Mesothelial cell of epicardium (in vitro differentiated cells): ENCODE measurements around the gene ATP10B. TPM values are rescaled to one million over a fixed set of nuclear protein-coding genes. Genes with fewer than 3 reads are reported as not detected.

Experiments used
- DNase-seq, 2 experiments: peaks; one replicate each; pipeline ENCODE4 v3.0.0; 2021; ENCODE audit warnings: low spot score in 2 of 2; ENCODE audit not compliant: unreplicated experiment in 2 of 2
- H3K27ac Mint-ChIP-seq: 2 replicates; pipeline ENCODE4 v1.8.0; 2021; ENCODE audit warnings: mixed read lengths
- H3K27me3 Mint-ChIP-seq: 2 replicates; pipeline ENCODE4 v1.8.0; 2021; ENCODE audit warnings: low read depth, mixed read lengths
- H3K36me3 Mint-ChIP-seq: 2 replicates; pipeline ENCODE4 v1.8.0; 2021; ENCODE audit warnings: mixed read lengths
- H3K4me1 Mint-ChIP-seq: 2 replicates; pipeline ENCODE4 v1.8.0; 2021; ENCODE audit warnings: mixed read lengths
- H3K4me3 Mint-ChIP-seq: 2 replicates; pipeline ENCODE4 v1.8.0; 2021; ENCODE audit warnings: mild to moderate bottlenecking, moderate library complexity, mixed read lengths
- H3K9me3 Mint-ChIP-seq: 2 replicates; pipeline ENCODE4 v1.8.0; 2021; ENCODE audit warnings: mixed read lengths
- total RNA-seq: library from RNA; stranded (reverse); gene quantifications from 3 replicates; pipeline ENCODE4 v1.2.1, GENCODE V29; 2021
- TF ChIP-seq, protein P1 (sequence below): fragments of 200-600 bp; sonication (generic); IDR thresholded peaks from one replicate; pipeline ENCODE4 v1.5.0; 2021; ENCODE audit warnings: antibody characterized with exemption; ENCODE audit not compliant: unreplicated experiment

Gene ATP10B
- total RNA-seq, 1 donor from 2014 or later = not detected

DNA sequence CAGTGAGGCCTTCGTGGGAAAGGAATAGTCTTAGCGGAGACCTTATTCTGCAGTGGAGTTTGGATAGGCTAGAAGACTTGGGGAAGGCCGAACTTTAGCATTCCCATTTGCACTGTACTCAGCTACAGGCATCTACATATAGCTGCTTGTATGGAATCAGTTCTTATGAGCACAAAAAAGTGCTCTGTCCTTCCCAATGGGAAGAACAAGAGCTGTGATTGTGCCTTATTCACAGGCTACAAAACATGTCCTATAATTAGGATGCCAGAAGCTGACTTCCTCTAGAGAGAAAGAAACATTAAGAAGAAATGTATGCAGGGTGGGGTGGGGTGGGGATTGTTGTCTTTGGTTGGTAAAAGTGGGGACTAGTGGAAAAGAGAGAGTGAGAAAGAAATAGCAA is 154.7 kb downstream of the ATP10B start:
- Mint-ChIP-seq H3K27me3 (no peaks in the 10 kb centered on the region), H3K36me3 (no peaks in the 10 kb centered on the region), H3K27ac (no peak overlapping the region), H3K4me1 (no peaks in the 10 kb centered on the region), H3K4me3 (no peak overlapping the region), H3K9me3 (no peaks in the 10 kb centered on the region)
- DNase-seq = no peak
- TF ChIP-seq, protein P1, sequence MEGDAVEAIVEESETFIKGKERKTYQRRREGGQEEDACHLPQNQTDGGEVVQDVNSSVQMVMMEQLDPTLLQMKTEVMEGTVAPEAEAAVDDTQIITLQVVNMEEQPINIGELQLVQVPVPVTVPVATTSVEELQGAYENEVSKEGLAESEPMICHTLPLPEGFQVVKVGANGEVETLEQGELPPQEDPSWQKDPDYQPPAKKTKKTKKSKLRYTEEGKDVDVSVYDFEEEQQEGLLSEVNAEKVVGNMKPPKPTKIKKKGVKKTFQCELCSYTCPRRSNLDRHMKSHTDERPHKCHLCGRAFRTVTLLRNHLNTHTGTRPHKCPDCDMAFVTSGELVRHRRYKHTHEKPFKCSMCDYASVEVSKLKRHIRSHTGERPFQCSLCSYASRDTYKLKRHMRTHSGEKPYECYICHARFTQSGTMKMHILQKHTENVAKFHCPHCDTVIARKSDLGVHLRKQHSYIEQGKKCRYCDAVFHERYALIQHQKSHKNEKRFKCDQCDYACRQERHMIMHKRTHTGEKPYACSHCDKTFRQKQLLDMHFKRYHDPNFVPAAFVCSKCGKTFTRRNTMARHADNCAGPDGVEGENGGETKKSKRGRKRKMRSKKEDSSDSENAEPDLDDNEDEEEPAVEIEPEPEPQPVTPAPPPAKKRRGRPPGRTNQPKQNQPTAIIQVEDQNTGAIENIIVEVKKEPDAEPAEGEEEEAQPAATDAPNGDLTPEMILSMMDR = no peak

DNA sequence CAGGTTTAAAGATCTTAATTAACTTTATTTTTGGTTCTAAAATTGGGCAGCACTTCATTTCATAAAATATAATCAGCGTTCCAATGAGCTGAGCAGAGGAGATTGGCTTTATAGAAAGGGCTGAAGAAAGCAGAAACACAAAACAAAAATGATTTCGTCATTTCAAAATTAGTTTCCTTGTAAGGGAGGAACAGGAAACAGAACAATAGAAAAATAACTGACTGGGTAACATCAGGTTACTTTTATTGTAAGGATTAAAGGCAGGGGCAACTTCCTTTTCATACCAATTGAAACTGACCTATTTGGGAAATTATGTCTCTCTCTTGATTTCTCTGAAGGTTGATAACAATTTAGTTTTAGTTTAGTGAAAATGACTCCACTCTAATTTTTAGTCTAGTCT is 157.1 kb downstream of the ATP10B start:
- Mint-ChIP-seq H3K4me1 (no peaks in the 10 kb centered on the region), H3K27ac (no peak overlapping the region), H3K36me3 (no peaks in the 10 kb centered on the region), H3K4me3 (no peak overlapping the region), H3K27me3 (no peaks in the 10 kb centered on the region), H3K9me3 (no peaks in the 10 kb centered on the region)
- DNase-seq = no peak
- TF ChIP-seq, protein P1 = no peak

DNA sequence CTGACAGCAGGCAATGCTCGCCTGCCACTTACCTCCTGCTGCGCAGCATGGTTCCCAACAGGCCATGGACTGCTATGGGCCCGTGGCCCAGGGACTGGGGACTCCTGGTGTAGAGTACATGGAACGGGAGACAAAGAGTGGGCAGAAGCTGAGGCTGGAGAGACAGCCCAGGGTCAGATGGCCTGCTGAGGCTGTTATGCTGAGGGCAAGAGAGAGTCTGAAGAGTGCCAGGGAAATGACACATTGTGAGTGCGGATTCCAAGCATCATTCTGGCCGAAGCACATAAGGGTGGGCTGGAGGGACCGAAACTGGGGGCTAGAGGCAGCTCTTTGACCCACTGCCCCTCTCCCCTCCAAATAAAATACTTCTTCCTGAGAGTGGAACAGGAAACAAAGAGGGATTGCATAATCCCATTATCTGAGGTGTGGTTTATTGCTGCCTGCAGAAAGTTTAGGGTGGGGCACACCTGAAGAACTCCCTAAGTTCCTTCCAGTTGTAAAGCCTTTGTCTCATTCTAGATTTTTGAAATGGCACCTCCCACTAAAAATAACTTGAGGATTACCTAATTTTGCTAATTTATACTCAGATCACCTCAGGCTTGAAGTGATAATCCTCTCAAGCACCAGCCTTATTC is 158.1 kb downstream of the ATP10B start:
- Mint-ChIP-seq H3K9me3 (peaks cover 3% of the 10 kb centered on the region), H3K4me1 (no peaks in the 10 kb centered on the region), H3K27me3 (no peaks in the 10 kb centered on the region), H3K36me3 (no peaks in the 10 kb centered on the region), H3K4me3 (no peak overlapping the region), H3K27ac (no peak overlapping the region)
- TF ChIP-seq, protein P1 = no peak
- no peak for DNase-seq

DNA sequence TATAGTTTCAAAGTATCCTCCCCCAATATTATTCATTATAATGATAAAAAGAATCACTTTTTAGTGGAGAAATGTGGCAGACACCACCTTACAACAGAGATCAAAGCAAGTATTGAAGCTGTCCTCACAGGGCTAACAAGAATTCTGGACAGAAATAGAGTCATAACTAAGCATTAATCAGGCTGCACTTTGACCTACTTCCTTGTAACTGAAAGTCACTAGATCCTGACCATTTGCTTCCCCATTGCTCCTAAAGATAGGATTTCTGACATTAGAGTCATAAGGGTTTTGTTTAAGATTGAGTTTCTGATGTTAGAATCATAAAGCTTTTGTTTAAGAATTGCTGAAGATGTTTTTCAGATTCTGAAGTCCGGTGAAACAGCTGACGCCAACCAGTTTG is 159.7 kb downstream of the ATP10B start:
- peaks cover 3% of the 10 kb centered on the region for H3K9me3 Mint-ChIP-seq
- H3K4me3 Mint-ChIP-seq = no peak overlapping the region
- no peaks in the 10 kb centered on the region for H3K36me3 Mint-ChIP-seq
- no peaks in the 10 kb centered on the region for H3K27me3 Mint-ChIP-seq
- no peak for DNase-seq
- no peaks in the 10 kb centered on the region for H3K4me1 Mint-ChIP-seq
- TF ChIP-seq, protein P1 = no peak
- H3K27ac Mint-ChIP-seq = no peak overlapping the region

DNA sequence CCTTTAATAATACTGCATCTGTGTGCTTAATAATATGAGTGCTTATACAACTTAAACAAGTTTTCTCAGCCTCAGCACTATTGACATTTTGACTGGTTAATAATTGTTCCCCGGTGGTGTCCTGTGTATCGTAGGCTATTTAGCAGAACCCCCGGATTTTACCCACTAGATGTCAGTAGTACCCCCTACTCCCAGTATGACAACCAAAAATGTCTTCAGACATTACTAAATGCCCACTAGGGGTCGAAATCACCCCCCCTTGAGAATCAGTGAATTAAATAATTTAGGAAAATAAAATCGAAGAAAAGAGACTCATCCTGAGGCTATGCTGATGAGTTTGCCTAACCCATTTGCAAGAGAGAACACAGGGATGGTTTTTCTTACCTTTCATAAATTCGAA is 166.3 kb downstream of the ATP10B start:
- DNase-seq = no peak
- Mint-ChIP-seq H3K4me1 (no peaks in the 10 kb centered on the region), H3K27ac (no peak overlapping the region), H3K36me3 (no peaks in the 10 kb centered on the region), H3K27me3 (peaks cover 9% of the 10 kb centered on the region), H3K4me3 (no peak overlapping the region), H3K9me3 (peaks cover 3% of the 10 kb centered on the region)
- TF ChIP-seq, protein P1 = no peak

DNA sequence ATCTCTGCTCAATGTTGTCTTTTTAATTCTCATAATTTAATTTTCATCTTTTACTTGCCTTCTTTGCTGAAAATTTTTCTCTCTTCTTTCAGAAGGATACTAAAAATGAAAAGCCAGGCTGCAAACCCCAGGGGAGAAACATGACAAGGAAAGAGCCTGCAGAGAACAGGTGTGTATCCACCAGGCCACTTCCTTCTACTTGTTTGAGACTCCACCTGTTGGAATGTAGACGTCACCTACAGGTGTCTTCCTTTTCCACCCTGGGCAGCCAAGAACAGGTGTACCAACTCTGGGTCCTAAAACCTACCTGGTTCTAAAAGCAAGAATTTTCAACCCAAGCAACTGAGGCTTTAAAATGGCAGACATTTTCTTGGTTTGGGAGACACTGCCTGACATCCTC is 166.8 kb downstream of the ATP10B start:
- Mint-ChIP-seq H3K4me3 (no peak overlapping the region), H3K4me1 (no peaks in the 10 kb centered on the region), H3K27me3 (peaks cover 9% of the 10 kb centered on the region), H3K36me3 (no peaks in the 10 kb centered on the region), H3K27ac (no peak overlapping the region), H3K9me3 (peaks cover 3% of the 10 kb centered on the region)
- no peak for DNase-seq
- TF ChIP-seq, protein P1 = no peak
